Hematopoietic multipotent progenitor cell treated with erythropoietin and hydrocortisone succinate and interleukin-3 and kit ligand, for 6 days (in vitro differentiated cells): Measurements from ENCODE around the gene TICRR.
"Not testable (repeated sequence)": the region's sequence is repeated elsewhere in the genome, so short reads cannot be mapped to it uniquely, and the experiment has no call there.

ENCODE experiments used
- DNase-seq: peaks from one replicate; pipeline ENCODE4 v3.0.0-alpha.2; 2015

The TICRR gene

GRCh38 chr15:89575146-89575655, at the start of gene TICRR:
TSS of gene TICRR (plus strand) at chr15:89575469. CDS start at chr15:89575587, 118 bp downstream.
- peak; percentile 100 for DNase-seq

- no peak for DNase-seq
Measured at GRCh38 chr15:89526181-89526580, 49.1 kb upstream of the TICRR start.

- no peak for DNase-seq
Measured at GRCh38 chr15:89526601-89527441, 48.4 kb upstream of the TICRR start.

GRCh38 chr15:89528757-89529352, 46.4 kb upstream of the TICRR start:
- no peak for DNase-seq

- no peak for DNase-seq
Measured at GRCh38 chr15:89530976-89531375, 44.3 kb upstream of the TICRR start.

GRCh38 chr15:89531796-89532537, 43.3 kb upstream of the TICRR start:
- DNase-seq: no peak

GRCh38 chr15:89533861-89534544, 41.3 kb upstream of the TICRR start:
- DNase-seq: no peak

GRCh38 chr15:89539027-89539426, 36.2 kb upstream of the TICRR start:
- no peak for DNase-seq

GRCh38 chr15:89542369-89542768, 32.9 kb upstream of the TICRR start:
- DNase-seq: no peak

- no peak for DNase-seq
Measured at GRCh38 chr15:89543389-89543788, 31.9 kb upstream of the TICRR start.

- DNase-seq: not testable (repeated sequence)
Measured at GRCh38 chr15:89549138-89549537, 26.1 kb upstream of the TICRR start.

- no peak for DNase-seq
Measured at GRCh38 chr15:89550427-89550826, 24.8 kb upstream of the TICRR start.

GRCh38 chr15:89551550-89551949, 23.7 kb upstream of the TICRR start:
- no peak for DNase-seq

- no peak for DNase-seq
Measured at GRCh38 chr15:89553632-89554031, 21.6 kb upstream of the TICRR start.

GRCh38 chr15:89554247-89554646, 21.0 kb upstream of the TICRR start:
- DNase-seq: no peak

GRCh38 chr15:89555768-89556167, 19.5 kb upstream of the TICRR start:
- no peak for DNase-seq

- peak; percentile 87 for DNase-seq
Measured at GRCh38 chr15:89556413-89557262, 18.6 kb upstream of the TICRR start.

- DNase-seq: no peak
Measured at GRCh38 chr15:89559769-89560264, 15.5 kb upstream of the TICRR start.

GRCh38 chr15:89566181-89566580, 9.1 kb upstream of the TICRR start:
- DNase-seq: no peak

- no peak for DNase-seq
Measured at GRCh38 chr15:89566621-89567294, 8.5 kb upstream of the TICRR start.

GRCh38 chr15:89569090-89569745, 6.1 kb upstream of the TICRR start:
- DNase-seq: no peak
